Left ventricle myocardium inferior (tissue), 1 donor: ENCODE results near the gene STARD7. TPM values are rescaled to one million over a fixed set of nuclear protein-coding genes. Genes with fewer than 3 reads are reported as not detected.

Experiments
- DNase-seq: peaks from one replicate; pipeline ENCODE4 v3.0.0-alpha.2; 2020
- H3K27ac ChIP-seq: fragments of 200-600 bp; replicated peaks from 2 replicates; pipeline ENCODE4 v1.8.0; 2021
- H3K27me3 ChIP-seq: fragments of 200-600 bp; 2 replicates; pipeline ENCODE4 v1.8.0; 2021; ENCODE audit warnings: low read depth
- H3K36me3 ChIP-seq: fragments of 200-600 bp; 2 replicates; pipeline ENCODE4 v1.8.0; 2021
- H3K4me1 ChIP-seq: fragments of 200-600 bp; 2 replicates; pipeline ENCODE4 v1.8.0; 2021
- H3K4me3 ChIP-seq: fragments of 200-600 bp; 2 replicates; pipeline ENCODE4 v1.8.0; 2021; ENCODE audit warnings: mild to moderate bottlenecking, moderate library complexity
- H3K9me3 ChIP-seq: fragments of 200-600 bp; replicated peaks from 2 replicates; pipeline ENCODE4 v1.8.0; 2021
- CTCF ChIP-seq: fragments of 200-600 bp; IDR thresholded peaks from 2 replicates; pipeline ENCODE4 v1.8.0; 2021; ENCODE audit warnings: antibody characterized with exemption, mild to moderate bottlenecking, borderline replicate concordance
- intact Hi-C: fragments of 100-400 bp; cut with micrococcal nuclease; formaldehyde crosslinking; loops from one replicate; pipeline ENCODE4 v1.11.0; 2022
- total RNA-seq: library from RNA; stranded (reverse); fragmentation: NEBNext Ultra II Directional; extraction: Animal tissue kit (Norgen Biotek cat#: 25700); gene quantifications from one replicate; pipeline ENCODE4 v1.2.1, GENCODE V29; 2021
- donor health status: DM: no; HTN: yes; CAD: no; lungs with severe emphysema.

STARD7 gene
- total RNA-seq, 1 donor from 2014 or later = 174 TPM

GRCh38 chr2:96252526-96252925 is 43.9 kb upstream of the STARD7 start:
- TF ChIP-seq CTCF = no peak
- H3K4me3 ChIP-seq = no peak overlapping the region
- no peak for DNase-seq
- no peaks in the 10 kb centered on the region for H3K27me3 ChIP-seq
- peaks cover 85% of the 10 kb centered on the region for H3K4me1 ChIP-seq
- peaks cover 57% of the 10 kb centered on the region for H3K36me3 ChIP-seq
- peak overlapping the region; percentile 96 for H3K27ac ChIP-seq
- H3K9me3 ChIP-seq = no peaks in the 10 kb centered on the region
- intact Hi-C loops = no loop called here

- Histone ChIP-seq H3K36me3 (peaks cover 52% of the 10 kb centered on the region), H3K4me3 (no peak overlapping the region), H3K27me3 (no peaks in the 10 kb centered on the region), H3K9me3 (no peaks in the 10 kb centered on the region), H3K4me1 (peaks cover 85% of the 10 kb centered on the region), H3K27ac (peak overlapping the region; percentile 96)
- TF ChIP-seq CTCF = no peak
- intact Hi-C loops = no loop called here
- DNase-seq = peak; percentile 49
These were observed 43.2 kb upstream of the STARD7 start for GRCh38 chr2:96251721-96252292.

GRCh38 chr2:96250188-96250587 is 41.6 kb upstream of the STARD7 start:
- Histone ChIP-seq H3K27ac (peak overlapping the region; percentile 96), H3K9me3 (no peaks in the 10 kb centered on the region), H3K36me3 (peaks cover 36% of the 10 kb centered on the region), H3K4me1 (peaks cover 80% of the 10 kb centered on the region), H3K27me3 (no peaks in the 10 kb centered on the region), H3K4me3 (no peak overlapping the region)
- TF ChIP-seq CTCF = no peak
- no peak for DNase-seq
- intact Hi-C loops = no loop called here

GRCh38 chr2:96249654-96250053 is 41.0 kb upstream of the STARD7 start:
- intact Hi-C loops = no loop called here
- H3K27ac ChIP-seq = peak overlapping the region; percentile 96

GRCh38 chr2:96248624-96249023 is 40.0 kb upstream of the STARD7 start:
- no peak overlapping the region for H3K4me3 ChIP-seq
- H3K4me1 ChIP-seq = peaks cover 64% of the 10 kb centered on the region
- TF ChIP-seq CTCF = no peak
- no peaks in the 10 kb centered on the region for H3K9me3 ChIP-seq
- H3K36me3 ChIP-seq = peaks cover 20% of the 10 kb centered on the region
- DNase-seq = no peak
- no peaks in the 10 kb centered on the region for H3K27me3 ChIP-seq
- intact Hi-C loops = no loop called here
- no peak overlapping the region for H3K27ac ChIP-seq

More at GRCh38 chr2:96249654-96250053, 41.0 kb upstream of the STARD7 start:
- H3K9me3 ChIP-seq = no peaks in the 10 kb centered on the region
- no peaks in the 10 kb centered on the region for H3K27me3 ChIP-seq
- peaks cover 30% of the 10 kb centered on the region for H3K36me3 ChIP-seq
- no peak for DNase-seq
- peaks cover 74% of the 10 kb centered on the region for H3K4me1 ChIP-seq
- no peak for TF ChIP-seq CTCF
- no peak overlapping the region for H3K4me3 ChIP-seq
